ENCODE results near the gene HIPK4. TPM values are rescaled to one million over a fixed set of nuclear protein-coding genes. Genes with fewer than 3 reads are reported as not detected.

Gene HIPK4
- total and polyA plus RNA-seq, 2 of the 4 experiments (the other 2 are of a cell fraction): 0.12 to 0.18 TPM

- peak within 1 kb of the TSS; percentile 90 for H2BK5ac ChIP-seq (ENCODE audit: low read depth, low read length, poor library complexity, severe bottlenecking)
- ATAC-seq (ENCODE audit: low read depth) (peak; percentile 90), DNase-seq (peak; percentile 99)
- H3K18ac ChIP-seq (ENCODE audit: low read depth, low read length): peak within 1 kb of the TSS; percentile 89
- peak within 1 kb of the TSS; percentile 93 for H2AFZ ChIP-seq (replicated peaks; ENCODE audit: low read length, poor library complexity)
- H3K27me3 ChIP-seq (ENCODE audit: control insufficient read depth, insufficient read depth, low read length): no peaks in the 10 kb centered on the region
- peak within 1 kb of the TSS; percentile 82 for H2BK120ac ChIP-seq (ENCODE audit: low read depth, low read length)
- peak within 1 kb of the TSS; percentile 93 to 100 for H4K8ac ChIP-seq (ENCODE audit: low read depth in 2 of 2, low read length in 2 of 2)
- peak within 1 kb of the TSS; percentile 96 for H3K4ac ChIP-seq (ENCODE audit: low read depth, low read length)
- H2AK5ac ChIP-seq (ENCODE audit: low read depth, low read length): peak within 1 kb of the TSS; percentile 98
- H4K20me1 ChIP-seq (ENCODE audit: insufficient read depth, low read length): peaks cover 10% of the 10 kb centered on the region
- H2BK20ac ChIP-seq (ENCODE audit: low read depth, low read length): peak within 1 kb of the TSS; percentile 30; the same call in 1 of the 2 replicates
- CTCF ChIA-PET: interaction anchor here (0.7 to 1.1 kb wide), 2 partner anchors 38 to 50 kb away, joined by 3 to 6 read pairs; no protein-coding TSS in a partner anchor
- in situ Hi-C loops (cut with MboI; ENCODE audit: low sequenced_read_pairs) (no loop called here), dilution Hi-C loops (cut with HindIII; ENCODE audit: low sequenced_read_pairs, unreplicated experiment) (no loop called here), intact Hi-C loops (cut with micrococcal nuclease) (loop anchor here (1.0 to 10.0 kb wide), 2 partner anchors 18 to 121 kb away; no protein-coding TSS in a partner anchor)
- H4K5ac ChIP-seq (ENCODE audit: low read depth, low read length): peak within 1 kb of the TSS; percentile 81
- no peaks in the 10 kb centered on the region for H3K9me3 ChIP-seq (ENCODE audit: control insufficient read depth, insufficient read depth, low read length)
- H4K91ac ChIP-seq (ENCODE audit: insufficient read depth, low read depth, low read length): peak within 1 kb of the TSS; percentile 95
- peaks cover 12% of the 10 kb centered on the region for H3K36me3 ChIP-seq (ENCODE audit: control insufficient read depth, insufficient read depth, low read length)
- peak within 1 kb of the TSS; percentile 71 for H3K4me3 ChIP-seq (ENCODE audit: insufficient read depth, low read depth, low read length)
- H3K9ac ChIP-seq (ENCODE audit: low read depth, low read length): peak within 1 kb of the TSS; percentile 98
- H3K23ac ChIP-seq (ENCODE audit: low read depth, low read length): peak within 1 kb of the TSS; percentile 100
- 1% methylated on average over 28 of the region's 75 CpGs; no CpG with 5 or more reads in 1 of the 2 experiments for WGBS, 2 experiments (ENCODE audit: extremely low coverage in 2 of 2, insufficient read length in 1 of 2)
- H3K4me2 ChIP-seq (ENCODE audit: low read depth, low read length): peak within 1 kb of the TSS; percentile 93
- POLR2A ChIA-PET (ENCODE audit: unreplicated experiment): interaction anchor here (0.7 to 0.8 kb wide), 2 partner anchors 8 to 59 kb away, joined by 3 to 4 read pairs; no protein-coding TSS in a partner anchor
- BruUV-seq (replicated peaks): no TSS peak
- peak within 1 kb of the TSS; percentile 69 for H2BK15ac ChIP-seq (ENCODE audit: low read depth, low read length)
- peaks cover 6 to 30% of the 10 kb centered on the region in 2 experiments; a peak in 2 of 4 replicates for H3K79me1 ChIP-seq (ENCODE audit: low read depth in 1 of 2, low read length in 2 of 2)
- H2AK9ac ChIP-seq (replicated peaks; ENCODE audit: low read depth, low read length, poor library complexity): peak within 1 kb of the TSS; percentile 97
- H3K14ac ChIP-seq (replicated peaks; ENCODE audit: low read depth, low read length): peak within 1 kb of the TSS; percentile 99
- H3K56ac ChIP-seq (ENCODE audit: extremely low read depth, insufficient read depth, low read length): peak within 1 kb of the TSS; percentile 100
- H3K27ac ChIP-seq (ENCODE audit: insufficient read depth, low read length): peak within 1 kb of the TSS; percentile 98
- no peaks in the 10 kb centered on the region for H3K9me1 ChIP-seq (ENCODE audit: insufficient read depth, low read length)
- H3K4me1 ChIP-seq (ENCODE audit: control insufficient read depth, insufficient read depth, low read length): peaks cover 2% of the 10 kb centered on the region; the same call in 1 of the 2 replicates
- TF ChIP-seq MAFK (IDR thresholded peaks at IDR 0.05; ENCODE audit: low read depth, low read length) (no peak), SMC3 (IDR thresholded peaks at IDR 0.05; ENCODE audit: low read depth, low read length) (0 out of 2 replicates have a peak, but pooled peaks have one; percentile 5), FOS (IDR thresholded peaks at IDR 0.05; ENCODE audit: low read depth, low read length) (peak; percentile 75), CHD1 (IDR thresholded peaks at IDR 0.05; ENCODE audit: low read depth, low read length) (peak; percentile 60; the same call in 1 of the 2 replicates), RCOR1 (IDR thresholded peaks at IDR 0.05; ENCODE audit: insufficient replicate concordance, low read length) (peak; percentile 80), BHLHE40 (IDR thresholded peaks at IDR 0.05; ENCODE audit: low read depth, low read length) (peak; percentile 19; the same call in 1 of the 2 replicates), CEBPB (IDR thresholded peaks at IDR 0.05; ENCODE audit: low read depth, low read length) (no peak), ELK1 (IDR thresholded peaks at IDR 0.05; ENCODE audit: borderline replicate concordance, low read depth, low read length) (no peak), USF2 (IDR thresholded peaks at IDR 0.05; ENCODE audit: low read depth, low read length) (no peak), CTCF (conservative IDR thresholded peaks at IDR 0.05; ENCODE audit: low read depth, low read length) (peak; percentile 49), NFE2L2 (IDR thresholded peaks at IDR 0.05; ENCODE audit: low read depth, low read length) (no peak), MAZ (IDR thresholded peaks at IDR 0.05; ENCODE audit: borderline replicate concordance, low read depth, low read length) (peak; percentile 55; the same call in 1 of the 2 replicates)
Measured at GRCh38 chr19:40425450-40426287, 35.7 kb upstream of the HIPK4 start, which contains the start of gene SERTAD1. SERTAD1 (minus strand) TSS chr19:40425992; CDS start chr19:40423546, 2,446 bp downstream.

All from IMR-90 (cell line).